OCI-LY1 (cell line): Measurements from ENCODE around the gene SELENBP1.

Experiments used
- H2AFZ ChIP-seq: fragments of 200-600 bp; sonication (generic), shearing (Covaris generic); 2 replicates; pipeline ENCODE4 v1.6.0; 2014; ENCODE audit warnings: antibody characterized with exemption, mild to moderate bottlenecking, low read length
- H3F3A ChIP-seq: fragments of 200-600 bp; sonication (generic), shearing (Covaris generic); 2 replicates; pipeline ENCODE4 v1.6.0; 2014; ENCODE audit warnings: mild to moderate bottlenecking, antibody characterized with exemption, low read length, moderate library complexity; ENCODE audit not compliant: insufficient read depth
- H3K27ac ChIP-seq: fragments of 200-600 bp; sonication (generic); 2 replicates; pipeline ENCODE4 v1.5.1; 2014; ENCODE audit warnings: low read length, mixed run types, mild to moderate bottlenecking, low read depth; ENCODE audit not compliant: poor library complexity, severe bottlenecking
- H3K27me3 ChIP-seq: fragments of 200-600 bp; sonication (generic); 2 replicates; pipeline ENCODE4 v1.6.0; 2014; ENCODE audit warnings: antibody characterized with exemption, mild to moderate bottlenecking, low read length, moderate library complexity; ENCODE audit not compliant: insufficient read depth
- H3K36me3 ChIP-seq: fragments of 200-600 bp; sonication (generic); 2 replicates; pipeline ENCODE4 v1.6.1; 2014; ENCODE audit warnings: mild to moderate bottlenecking, antibody characterized with exemption, low read length, moderate library complexity, mixed read lengths; ENCODE audit not compliant: insufficient read depth
- H3K4me1 ChIP-seq: fragments of 200-600 bp; sonication (generic); 2 replicates; pipeline ENCODE4 v1.5.1; 2014; ENCODE audit warnings: mild to moderate bottlenecking, low read length, moderate library complexity; ENCODE audit not compliant: insufficient read depth, severe bottlenecking
- H3K4me2 ChIP-seq: fragments of 200-600 bp; sonication (generic), shearing (Covaris generic); 2 replicates; pipeline ENCODE4 v1.6.1; 2014; ENCODE audit warnings: low read length
- H3K4me3 ChIP-seq: fragments of 200-600 bp; sonication (generic); 2 replicates; pipeline ENCODE4 v1.5.1; 2014; ENCODE audit warnings: low read length, low read depth, mild to moderate bottlenecking, mixed read lengths; ENCODE audit not compliant: poor library complexity, severe bottlenecking
- H3K79me2 ChIP-seq: fragments of 200-600 bp; shearing (Covaris generic); 2 replicates; pipeline ENCODE4 v1.6.1; 2016; ENCODE audit warnings: mixed run types, low read length, mixed read lengths; ENCODE audit not compliant: insufficient read depth
- H3K9ac ChIP-seq: fragments of 200-600 bp; sonication (generic), shearing (Covaris generic); 2 replicates; pipeline ENCODE4 v1.6.1; 2014; ENCODE audit warnings: mild to moderate bottlenecking, low read length, mixed read lengths
- H3K9me2 ChIP-seq: fragments of 200-600 bp; sonication (generic), shearing (Covaris generic); 2 replicates; pipeline ENCODE4 v1.6.1; 2014; ENCODE audit warnings: low read depth, mild to moderate bottlenecking, low read length, mixed read lengths
- H3K9me3 ChIP-seq: fragments of 200-600 bp; shearing (Covaris generic); 2 replicates; pipeline ENCODE4 v1.6.1; 2014; ENCODE audit warnings: low read length, mixed read lengths
- H4K20me1 ChIP-seq: fragments of 200-600 bp; sonication (generic), shearing (Covaris generic); 2 replicates; pipeline ENCODE4 v1.6.0; 2016; ENCODE audit warnings: mild to moderate bottlenecking, low read length; ENCODE audit not compliant: insufficient read depth
- CTCF ChIP-seq: fragments of 200-600 bp; sonication (generic), shearing (Covaris generic); IDR thresholded peaks from 2 replicates; pipeline ENCODE4 v1.5.1; 2017; ENCODE audit warnings: mild to moderate bottlenecking, antibody characterized with exemption, low read length, moderate library complexity, mixed read lengths
- EZH2 ChIP-seq: fragments of 200-600 bp; sonication (generic), shearing (Covaris generic); IDR thresholded peaks from 2 replicates; pipeline ENCODE4 v1.8.0; 2017; ENCODE audit warnings: borderline replicate concordance, mixed run types, mild to moderate bottlenecking, antibody characterized with exemption, low read length, moderate library complexity, mixed read lengths

The SELENBP1 gene

GRCh38 chr1:151326619-151327222, 45.8 kb downstream of the SELENBP1 start:
- Histone ChIP-seq H4K20me1 (no peaks in the 10 kb centered on the region), H3K4me3 (peak overlapping the region; percentile 62), H2AFZ (no peak overlapping the region), H3K4me2 (peak overlapping the region; percentile 85), H3K79me2 (peaks cover 5% of the 10 kb centered on the region; the same call in 1 of the 2 replicates), H3K36me3 (peaks cover 27% of the 10 kb centered on the region), H3K27me3 (no peaks in the 10 kb centered on the region), H3K27ac (peak overlapping the region; percentile 13), H3K4me1 (peaks cover 20% of the 10 kb centered on the region), H3F3A (0 out of 2 replicates have a peak, but pooled peaks cover 4% of the 10 kb centered on the region), H3K9me3 (no peaks in the 10 kb centered on the region), H3K9ac (peak overlapping the region; percentile 65), H3K9me2 (no peaks in the 10 kb centered on the region)
- TF ChIP-seq CTCF, result no peak
- no peak for TF ChIP-seq EZH2

DNA sequence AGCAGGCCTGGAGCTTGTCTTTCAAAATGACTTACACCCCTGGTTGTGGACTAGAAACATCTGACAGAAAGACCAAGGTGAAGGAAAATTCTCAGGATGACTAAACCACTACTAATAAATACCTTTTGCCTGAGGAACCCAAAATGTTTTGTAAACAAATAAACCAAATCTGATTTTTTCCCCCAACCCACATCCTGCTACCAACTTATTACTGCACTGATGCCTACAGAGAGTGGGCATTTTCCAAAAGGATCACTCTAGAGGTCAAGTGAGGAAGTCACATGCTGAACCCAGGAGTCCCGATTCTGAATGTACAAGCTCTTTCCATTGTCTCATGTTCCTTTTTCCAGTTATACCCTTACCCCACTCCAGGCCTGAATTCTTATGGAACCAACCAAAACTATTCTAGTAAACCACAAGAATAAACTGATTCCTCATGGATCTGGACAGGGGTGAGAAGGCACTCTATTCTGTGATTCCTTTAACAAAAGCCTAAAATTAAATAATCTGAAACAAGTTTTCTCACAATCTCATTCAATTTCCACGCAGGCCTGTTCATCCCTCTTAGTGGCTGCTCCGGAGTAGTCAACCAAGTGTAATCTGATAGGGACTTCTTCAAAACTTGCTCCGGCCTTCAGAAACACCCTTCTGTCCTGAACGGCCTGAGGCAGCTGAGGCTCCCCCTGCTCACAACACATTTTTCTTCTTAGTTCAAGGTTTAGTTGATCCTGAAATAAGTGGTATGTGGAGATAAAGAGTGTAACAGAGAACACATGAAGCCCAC, 46.7 kb downstream of the SELENBP1 start:
- no peak overlapping the region for H2AFZ ChIP-seq
- no peaks in the 10 kb centered on the region for H3K9me2 ChIP-seq
- H3K36me3 ChIP-seq, result peaks cover 29% of the 10 kb centered on the region
- H3K4me2 ChIP-seq, result peak overlapping the region; percentile 85
- H3K27ac ChIP-seq, result no peak overlapping the region
- H4K20me1 ChIP-seq, result no peaks in the 10 kb centered on the region
- H3K27me3 ChIP-seq, result no peaks in the 10 kb centered on the region
- peak overlapping the region; percentile 62 for H3K4me3 ChIP-seq
- peaks cover 5% of the 10 kb centered on the region; the same call in 1 of the 2 replicates for H3K79me2 ChIP-seq
- peaks cover 20% of the 10 kb centered on the region for H3K4me1 ChIP-seq
- 0 out of 2 replicates have a peak, but pooled peaks cover 4% of the 10 kb centered on the region for H3F3A ChIP-seq
- TF ChIP-seq EZH2 (no peak), CTCF (no peak)
- H3K9ac ChIP-seq, result peak overlapping the region; percentile 65; the same call in 1 of the 2 replicates
- no peaks in the 10 kb centered on the region for H3K9me3 ChIP-seq

DNA sequence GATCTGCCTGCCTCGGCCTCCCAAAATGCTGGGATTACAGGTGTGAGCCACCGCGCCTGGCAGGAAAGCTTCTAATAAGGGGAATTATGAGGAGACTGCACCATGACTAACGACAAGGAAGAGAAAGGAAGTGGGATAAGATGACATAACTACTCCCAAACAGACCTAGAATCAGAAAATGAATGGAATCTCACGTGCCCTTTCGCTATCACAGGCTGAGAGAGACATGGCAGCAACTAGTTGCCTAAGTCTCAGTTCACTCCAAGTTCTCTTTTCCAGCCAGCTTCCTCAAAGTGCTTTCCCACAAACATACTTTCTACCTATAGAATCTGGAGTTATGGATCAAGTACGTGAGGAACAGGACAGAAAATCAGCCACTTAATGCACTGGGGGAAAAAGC, 47.3 kb downstream of the SELENBP1 start:
- no peaks in the 10 kb centered on the region for H3K9me3 ChIP-seq
- no peak overlapping the region for H3K9ac ChIP-seq
- no peak overlapping the region for H3K4me3 ChIP-seq
- no peaks in the 10 kb centered on the region for H3K9me2 ChIP-seq
- no peak overlapping the region; the same call in 1 of the 2 replicates for H3K4me2 ChIP-seq
- H3K27ac ChIP-seq, result no peak overlapping the region
- peaks cover 35% of the 10 kb centered on the region for H3K36me3 ChIP-seq
- H4K20me1 ChIP-seq, result no peaks in the 10 kb centered on the region
- H2AFZ ChIP-seq, result no peak overlapping the region
- H3K27me3 ChIP-seq, result no peaks in the 10 kb centered on the region
- peaks cover 20% of the 10 kb centered on the region for H3K4me1 ChIP-seq
- 0 out of 2 replicates have a peak, but pooled peaks cover 4% of the 10 kb centered on the region for H3F3A ChIP-seq
- no peak for TF ChIP-seq CTCF
- TF ChIP-seq EZH2, result no peak
- H3K79me2 ChIP-seq, result peaks cover 5% of the 10 kb centered on the region; the same call in 1 of the 2 replicates
